Thyroid gland (tissue), 4 donors: ENCODE measurements around the gene CHST8. TPM values are rescaled to one million over a fixed set of nuclear protein-coding genes. Genes with fewer than 3 reads are reported as not detected.

Experiments used
- DNase-seq, 2 donors: peaks; one replicate each; pipeline ENCODE4 v3.0.0-alpha.2; 2019
- H3K27ac ChIP-seq, 3 donors: fragments of 200-600 bp; sonication (generic); 1 replicate in 2 of 3; 2 replicates in 1 of 3; pipeline ENCODE4 v1.5.1; 2016 to 2019; ENCODE audit warnings: mild to moderate bottlenecking in 1 of 3, moderate library complexity in 1 of 3
- H3K27me3 ChIP-seq: fragments of 200-600 bp; sonication (generic); one replicate; pipeline ENCODE4 v1.5.1; 2019
- H3K36me3 ChIP-seq, 2 donors: fragments of 200-600 bp; sonication (generic); one replicate each; pipeline ENCODE4 v1.5.1; 2016 to 2019
- H3K4me1 ChIP-seq, 2 donors: fragments of 200-600 bp; sonication (generic); one replicate each; pipeline ENCODE4 v1.5.1; 2017 to 2019
- H3K4me3 ChIP-seq, 3 donors: fragments of 200-600 bp; sonication (generic); replicated peaks in 1 of 3; 1 replicate in 2 of 3; 2 replicates in 1 of 3; pipeline ENCODE4 v1.5.1; 2016; ENCODE audit warnings: mild to moderate bottlenecking in 1 of 3
- H3K9me3 ChIP-seq: fragments of 200-600 bp; sonication (generic); one replicate; pipeline ENCODE4 v1.5.1; 2017
- CTCF ChIP-seq, 6 experiments: fragments of 200-600 bp in 3 of 6; fragments of 450-650 bp in 3 of 6; sonication (generic) in 3 of 6; IDR thresholded peaks; one replicate each; pipeline ENCODE4 v1.5.1; 2016 to 2019; ENCODE audit warnings: antibody characterized with exemption in 6 of 6, mild to moderate bottlenecking in 2 of 6, inconsistent platforms in 1 of 6, moderate library complexity in 1 of 6
- POLR2A ChIP-seq, 2 donors: fragments of 450-650 bp; IDR thresholded peaks; one replicate each; pipeline ENCODE4 v1.6.1; 2017; ENCODE audit warnings: antibody characterized with exemption in 2 of 2, mild to moderate bottlenecking in 2 of 2, moderate library complexity in 1 of 2
- WGBS, 2 donors: methylation state at CpG; one replicate each; pipeline ENCODE4 v1.1.5; 2017; 5-methylcytosine and 5-hydroxymethylcytosine counted together
- intact Hi-C: fragments of 100-400 bp; cut with DNase I; formaldehyde crosslinking; loops from one replicate; pipeline ENCODE4 v1.15.1; 2023
- total RNA-seq, 4 donors: library from RNA; depleted of rRNA; stranded (reverse); fragments of >200 nt; gene quantifications; one replicate each; pipeline ENCODE4 v1.2.3, GENCODE V29; 2016

Gene CHST8
- total RNA-seq, 4 donors from 2014 or later: 0.83 to 2.6 (median 1.4) TPM; not detected in 1

- no peak overlapping the region for H3K27ac ChIP-seq
- no peaks in the 10 kb centered on the region for H3K9me3 ChIP-seq
- TF ChIP-seq CTCF (IDR thresholded peaks at IDR 0.05) (no peak), POLR2A (IDR thresholded peaks at IDR 0.05) (no peak)
- peak; percentile 35 to 49 for DNase-seq
- peaks cover 5% of the 10 kb centered on the region for H3K27me3 ChIP-seq
- 12% methylated on average over 16 to 30 of the region's 42 CpGs for WGBS, 2 donors
- H3K4me3 ChIP-seq: no peak overlapping the region
- intact Hi-C loops: no loop called here
- peaks cover 0 to 17% of the 10 kb centered on the region in 2 donors for H3K4me1 ChIP-seq
- H3K36me3 ChIP-seq: no peaks in the 10 kb centered on the region
Observed at GRCh38 chr19:33684538-33685232, 62.9 kb downstream of the CHST8 start.

GRCh38 chr19:33685541-33685940, 63.8 kb downstream of the CHST8 start:
- TF ChIP-seq CTCF (IDR thresholded peaks at IDR 0.05): no peak
- TF ChIP-seq POLR2A (IDR thresholded peaks at IDR 0.05): no peak
- intact Hi-C loops: no loop called here
- H3K27me3 ChIP-seq: peaks cover 5% of the 10 kb centered on the region
- no peaks in the 10 kb centered on the region for H3K9me3 ChIP-seq
- H3K4me3 ChIP-seq: no peak overlapping the region
- DNase-seq: no peak
- 66 to 73% methylated on average over 6 of the region's 6 CpGs for WGBS, 2 donors
- H3K27ac ChIP-seq: no peak overlapping the region
- no peaks in the 10 kb centered on the region for H3K36me3 ChIP-seq
- H3K4me1 ChIP-seq: peaks cover 0 to 17% of the 10 kb centered on the region in 2 donors

- H3K27ac ChIP-seq: no peak overlapping the region
- H3K36me3 ChIP-seq: no peaks in the 10 kb centered on the region
- intact Hi-C loops: no loop called here
- WGBS, 2 donors: 71 to 84% methylated on average over 8 of the region's 8 CpGs
- no peak for DNase-seq
- TF ChIP-seq POLR2A (IDR thresholded peaks at IDR 0.05): no peak
- TF ChIP-seq CTCF (IDR thresholded peaks at IDR 0.05): no peak
- H3K4me1 ChIP-seq: peaks cover 0 to 17% of the 10 kb centered on the region in 2 donors
- no peaks in the 10 kb centered on the region for H3K9me3 ChIP-seq
- peaks cover 5% of the 10 kb centered on the region for H3K27me3 ChIP-seq
- H3K4me3 ChIP-seq: no peak overlapping the region
Observed at GRCh38 chr19:33686262-33686661, 64.5 kb downstream of the CHST8 start.

- intact Hi-C loops: no loop called here
- no peak for TF ChIP-seq CTCF (IDR thresholded peaks at IDR 0.05)
- no peak for TF ChIP-seq POLR2A (IDR thresholded peaks at IDR 0.05)
- Histone ChIP-seq H3K9me3 (no peaks in the 10 kb centered on the region), H3K4me1 (peaks cover 0 to 17% of the 10 kb centered on the region in 2 donors), H3K36me3 (no peaks in the 10 kb centered on the region), H3K27ac (no peak overlapping the region), H3K27me3 (peaks cover 5% of the 10 kb centered on the region), H3K4me3 (no peak overlapping the region)
- WGBS, 2 donors: 81 to 82% methylated on average over 16 to 24 of the region's 24 CpGs
- DNase-seq: no peak
Observed at GRCh38 chr19:33686687-33687480, 65.1 kb downstream of the CHST8 start.
